ENCODE results near the gene ANO2. TPM values are rescaled to one million over a fixed set of nuclear protein-coding genes. Genes with fewer than 3 reads are reported as not detected.

The ANO2 gene
- total RNA-seq, 1 donor from 2014 or later, result 1.9 TPM

- Mint-ChIP-seq H3K4me3 (no peak overlapping the region), H3K27me3 (ENCODE audit: low read depth) (peaks cover 12% of the 10 kb centered on the region), H3K4me1 (peaks cover 4% of the 10 kb centered on the region), H3K9me3 (no peaks in the 10 kb centered on the region), H3K36me3 (ENCODE audit: low read depth) (no peaks in the 10 kb centered on the region), H3K27ac (ENCODE audit: unreplicated experiment) (no peak overlapping the region)
- no peak for DNase-seq (ENCODE audit: low read depth, low spot score)
- no peak for TF ChIP-seq CTCF (conservative IDR thresholded peaks at IDR 0.05)
These were observed 22.8 kb downstream of the ANO2 start for GRCh38 chr12:5921966-5922899.

GRCh38 chr12:5921027-5921909 is 23.8 kb downstream of the ANO2 start:
- TF ChIP-seq CTCF (conservative IDR thresholded peaks at IDR 0.05), result no peak

GRCh38 chr12:5916785-5917290 is 28.2 kb downstream of the ANO2 start:
- no peaks in the 10 kb centered on the region for H3K36me3 Mint-ChIP-seq (ENCODE audit: low read depth)
- no peak for DNase-seq (ENCODE audit: low read depth, low spot score)
- H3K4me1 Mint-ChIP-seq, result no peaks in the 10 kb centered on the region
- no peak for TF ChIP-seq CTCF (conservative IDR thresholded peaks at IDR 0.05)
- peaks cover 7% of the 10 kb centered on the region for H3K27me3 Mint-ChIP-seq (ENCODE audit: low read depth)
- no peak overlapping the region for H3K27ac Mint-ChIP-seq (ENCODE audit: unreplicated experiment)
- no peaks in the 10 kb centered on the region for H3K9me3 Mint-ChIP-seq
- no peak overlapping the region for H3K4me3 Mint-ChIP-seq

More at GRCh38 chr12:5921027-5921909, 23.8 kb downstream of the ANO2 start:
- H3K27me3 Mint-ChIP-seq (ENCODE audit: low read depth), result peaks cover 10% of the 10 kb centered on the region
- peaks cover 4% of the 10 kb centered on the region for H3K4me1 Mint-ChIP-seq
- H3K4me3 Mint-ChIP-seq, result no peak overlapping the region
- no peak overlapping the region for H3K27ac Mint-ChIP-seq (ENCODE audit: unreplicated experiment)
- H3K36me3 Mint-ChIP-seq (ENCODE audit: low read depth), result no peaks in the 10 kb centered on the region
- DNase-seq (ENCODE audit: low read depth, low spot score), result no peak
- H3K9me3 Mint-ChIP-seq, result no peaks in the 10 kb centered on the region

- H3K4me1 Mint-ChIP-seq, result no peaks in the 10 kb centered on the region
- no peaks in the 10 kb centered on the region for H3K36me3 Mint-ChIP-seq (ENCODE audit: low read depth)
- H3K27me3 Mint-ChIP-seq (ENCODE audit: low read depth), result peaks cover 13% of the 10 kb centered on the region
These were observed 29.5 kb downstream of the ANO2 start for GRCh38 chr12:5915511-5915910.

More at GRCh38 chr12:5915511-5915910, 29.5 kb downstream of the ANO2 start:
- no peak for DNase-seq (ENCODE audit: low read depth, low spot score)
- Mint-ChIP-seq H3K9me3 (no peaks in the 10 kb centered on the region), H3K27ac (ENCODE audit: unreplicated experiment) (no peak overlapping the region), H3K4me3 (no peak overlapping the region)
- TF ChIP-seq CTCF (conservative IDR thresholded peaks at IDR 0.05), result no peak

All from neural crest cell (in vitro differentiated cells).